TTC549 (cell line): ENCODE measurements around the gene TRAPPC12.
"Not testable (repeated sequence)": the region's sequence is repeated elsewhere in the genome, so short reads cannot be mapped to it uniquely, and the experiment has no call there.

Experiments used
- FAIRE-seq: peaks from 2 replicates; lab custom pipeline; 2012; peaks lifted over from hg19 to GRCh38; lab: Jason Lieb, UNC

Gene TRAPPC12

GRCh38 chr2:3433339-3433699 is 53.8 kb downstream of the TRAPPC12 start:
- FAIRE-seq = no peak

- FAIRE-seq = no peak
These were observed 54.4 kb downstream of the TRAPPC12 start for GRCh38 chr2:3433776-3434400.

DNA sequence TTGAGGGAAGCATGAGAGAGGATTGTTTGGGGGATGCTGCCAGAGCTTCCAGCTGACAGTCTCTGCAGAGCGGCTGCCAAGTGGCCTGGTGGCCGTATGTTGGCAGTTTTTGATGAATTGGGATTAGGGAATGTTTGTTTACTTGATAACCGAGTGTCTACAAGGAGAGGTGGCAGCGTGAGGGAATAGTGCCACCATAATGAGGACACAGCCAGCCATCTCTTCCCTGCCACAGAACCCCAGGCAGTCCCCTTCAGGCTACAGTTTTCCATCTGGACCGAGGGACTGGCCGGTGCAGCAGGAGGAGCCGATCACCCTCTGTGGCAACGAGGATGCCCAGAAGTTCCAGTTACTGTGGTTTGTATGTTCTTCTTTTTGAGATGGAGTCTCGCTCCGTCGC is 55.2 kb downstream of the TRAPPC12 start:
- FAIRE-seq = no peak

GRCh38 chr2:3435445-3435844 is 56.0 kb downstream of the TRAPPC12 start:
- no peak for FAIRE-seq

GRCh38 chr2:3440477-3440876 is 61.0 kb downstream of the TRAPPC12 start:
- FAIRE-seq = no peak

- peak; percentile 86 for FAIRE-seq
These were observed 62.0 kb downstream of the TRAPPC12 start for GRCh38 chr2:3441465-3441864.

- no peak for FAIRE-seq
These were observed 62.7 kb downstream of the TRAPPC12 start for GRCh38 chr2:3442185-3442584.

DNA sequence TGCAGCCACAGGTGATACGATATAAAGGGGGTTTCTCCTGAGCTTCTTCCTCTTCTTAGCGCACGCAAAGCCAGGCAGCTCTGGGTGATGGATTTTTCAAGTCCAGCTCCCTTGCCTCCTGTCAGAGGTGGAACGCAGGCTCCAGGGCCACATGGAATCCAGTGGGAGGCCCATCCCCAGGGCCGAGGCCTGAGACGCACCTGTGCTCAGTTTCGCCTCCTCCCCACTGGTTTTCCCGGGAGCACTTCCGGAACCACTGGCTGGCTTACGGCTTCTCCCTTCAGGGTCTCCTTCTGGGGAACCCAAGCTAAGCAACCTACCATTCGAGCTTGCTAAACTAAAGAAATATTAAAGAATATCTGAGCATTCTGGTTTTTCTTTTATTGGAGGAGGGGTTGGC is 63.6 kb downstream of the TRAPPC12 start:
- no peak for FAIRE-seq

GRCh38 chr2:3443506-3444084 is 64.1 kb downstream of the TRAPPC12 start:
- FAIRE-seq = no peak

GRCh38 chr2:3445891-3446290 is 66.4 kb downstream of the TRAPPC12 start:
- FAIRE-seq = no peak

GRCh38 chr2:3446381-3446780 is 66.9 kb downstream of the TRAPPC12 start:
- FAIRE-seq = no peak

- FAIRE-seq = not testable (repeated sequence)
These were observed 67.7 kb downstream of the TRAPPC12 start for GRCh38 chr2:3447186-3447585.

DNA sequence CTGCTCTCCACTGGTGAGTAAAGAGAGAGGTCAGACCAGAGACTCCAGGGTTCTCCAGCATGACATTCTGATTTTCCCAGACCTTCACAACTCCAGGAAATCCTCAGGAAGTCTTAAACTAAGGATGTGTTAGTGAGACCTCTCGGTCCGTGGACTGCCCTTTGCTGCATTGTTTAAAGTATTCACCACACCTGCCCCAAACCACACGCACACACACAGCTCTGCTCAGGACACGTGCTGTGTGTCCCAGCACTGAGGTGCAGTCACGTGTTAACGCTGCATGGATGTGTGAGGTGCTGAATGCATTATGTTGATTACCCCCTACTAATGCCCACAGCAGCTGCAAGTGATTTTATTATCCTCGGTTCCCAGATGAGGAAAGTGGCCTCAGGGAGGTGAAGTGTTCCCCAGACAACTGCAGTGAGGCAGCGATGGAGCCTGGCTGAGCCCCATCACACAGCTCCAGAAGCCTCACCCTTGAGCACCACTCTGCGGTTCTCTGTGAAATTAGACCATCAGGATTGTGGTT is 68.4 kb downstream of the TRAPPC12 start:
- no peak for FAIRE-seq

GRCh38 chr2:3448441-3448911 is 69.0 kb downstream of the TRAPPC12 start:
- not testable (repeated sequence) for FAIRE-seq

DNA sequence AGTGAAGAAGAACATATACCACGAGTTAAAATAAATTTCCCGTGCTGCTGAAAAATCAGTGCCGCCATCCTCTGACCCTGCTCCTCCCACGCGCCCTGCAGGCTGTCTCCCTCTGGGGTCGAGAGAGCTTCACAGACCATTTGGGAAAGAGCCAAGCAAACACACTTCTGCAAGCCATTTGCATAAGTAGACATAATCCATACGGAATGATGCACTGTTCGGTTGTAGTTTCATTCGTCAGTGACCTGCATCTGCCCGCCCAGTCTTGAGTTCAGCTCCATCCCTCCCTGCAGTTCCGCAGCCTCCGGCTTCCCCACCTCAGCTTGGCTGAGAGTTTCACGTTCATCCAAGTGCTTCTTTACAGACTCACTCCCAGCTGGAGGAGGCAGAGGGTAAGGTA is 69.6 kb downstream of the TRAPPC12 start:
- no peak for FAIRE-seq

DNA sequence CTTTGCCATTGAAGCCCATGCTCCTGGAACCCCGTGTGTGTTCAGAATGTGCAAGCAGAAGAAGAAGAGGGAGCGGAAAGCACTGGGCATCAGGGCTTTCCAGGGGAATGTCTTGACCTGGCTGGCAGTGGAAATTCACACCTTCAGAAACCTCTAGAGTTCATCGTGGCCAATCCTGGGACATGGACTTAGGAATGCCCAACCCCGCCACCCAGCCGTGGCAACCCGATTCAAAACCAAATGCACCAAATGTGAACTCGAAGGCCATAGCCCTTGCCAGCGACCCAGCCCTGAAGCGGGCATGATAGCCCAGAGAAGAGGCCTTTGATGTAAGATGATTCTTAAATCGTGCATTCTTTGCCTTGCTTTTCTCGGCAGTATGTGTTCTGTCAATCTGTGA is 70.4 kb downstream of the TRAPPC12 start:
- no peak for FAIRE-seq

DNA sequence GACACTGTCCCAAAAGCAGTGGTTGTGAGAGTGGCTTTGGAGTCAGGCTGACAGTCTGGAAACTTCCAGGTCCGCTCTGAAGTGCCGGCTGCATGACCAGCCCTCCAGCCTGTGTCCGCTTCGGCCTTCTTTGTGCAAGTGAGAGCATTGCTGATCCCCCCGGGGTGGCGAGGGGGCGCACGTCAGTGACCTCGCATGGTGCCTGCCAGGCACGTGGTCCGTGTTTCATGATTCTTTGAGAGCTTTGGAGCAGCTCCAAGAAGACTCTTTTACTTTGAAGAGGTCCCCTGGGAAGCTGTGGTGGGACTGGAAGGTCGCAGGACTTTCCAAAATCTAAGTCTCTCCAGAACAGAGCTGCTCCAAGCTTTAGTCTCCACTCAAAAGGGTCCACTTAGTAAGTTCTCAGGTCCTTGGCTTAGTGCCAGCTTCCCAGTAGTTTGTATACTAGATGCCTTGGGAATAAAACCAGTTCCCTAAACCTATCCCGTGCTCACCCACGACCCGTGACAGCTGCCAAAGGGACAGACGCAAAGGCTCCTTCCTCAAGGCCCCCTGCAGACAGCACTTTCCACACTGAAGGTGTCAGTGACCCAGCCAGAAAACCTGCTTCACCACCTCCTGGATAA is 71.0 kb downstream of the TRAPPC12 start:
- no peak for FAIRE-seq

- no peak for FAIRE-seq
These were observed 71.7 kb downstream of the TRAPPC12 start for GRCh38 chr2:3451169-3451568.

GRCh38 chr2:3451926-3452671 is 72.6 kb downstream of the TRAPPC12 start:
- FAIRE-seq = no peak

GRCh38 chr2:3453190-3453999 is 73.9 kb downstream of the TRAPPC12 start:
- FAIRE-seq = no peak

- not testable (repeated sequence) for FAIRE-seq
These were observed 74.5 kb downstream of the TRAPPC12 start for GRCh38 chr2:3454005-3454404.

DNA sequence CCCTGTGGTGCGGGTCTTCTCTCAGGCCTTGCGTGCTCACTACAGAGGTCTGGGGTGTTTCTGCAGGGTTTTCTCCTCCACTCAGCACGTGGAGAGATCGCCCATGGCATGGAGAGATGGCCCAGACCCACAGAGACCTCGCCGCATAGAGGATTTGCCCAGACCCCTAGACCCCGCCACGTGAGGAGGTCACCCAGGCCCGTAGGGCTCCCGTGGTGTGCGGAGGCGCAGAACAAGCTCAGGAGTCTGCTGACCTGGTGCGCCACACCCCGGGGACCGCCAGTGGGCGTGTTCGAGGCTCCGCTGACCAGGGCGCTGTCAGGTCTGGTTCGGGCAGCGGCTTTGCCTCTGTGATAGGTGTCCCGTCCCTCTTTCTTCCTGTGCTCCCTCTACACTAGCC is 75.3 kb downstream of the TRAPPC12 start:
- FAIRE-seq = no peak
